ENCODE results near the gene RPL7L1. TPM values are rescaled to one million over a fixed set of nuclear protein-coding genes. Genes with fewer than 3 reads are reported as not detected.

The RPL7L1 gene
- total RNA-seq, 1 donor: 128 TPM

GRCh38 chr6:42907336-42907735 lies 27.9 kb downstream of the RPL7L1 start:
- Histone ChIP-seq H3K4me3 (ENCODE audit: insufficient read depth, low read length) (no peak overlapping the region), H3K4me2 (ENCODE audit: insufficient read depth, low read length) (no peak overlapping the region), H3K4me1 (ENCODE audit: insufficient read depth, low read length) (peaks cover 7% of the 10 kb centered on the region), H4K20me1 (ENCODE audit: insufficient read depth, low read length) (no peaks in the 10 kb centered on the region), H3K27me3 (ENCODE audit: insufficient read depth, low read length) (peaks cover 3% of the 10 kb centered on the region), H3K9me3 (ENCODE audit: low read depth, low read length) (no peaks in the 10 kb centered on the region), H2AFZ (ENCODE audit: low read length) (peak overlapping the region; percentile 76), H3K36me3 (ENCODE audit: insufficient read depth, low read length) (no peaks in the 10 kb centered on the region), H3K79me2 (ENCODE audit: insufficient read depth, low read length) (no peaks in the 10 kb centered on the region), H3K27ac (ENCODE audit: low read depth, low read length) (no peak overlapping the region)
- TF ChIP-seq CTCF (IDR thresholded peaks at IDR 0.05; ENCODE audit: extremely low read depth, low read depth, low read length): no peak
- peak; percentile 78 for DNase-seq (ENCODE audit: insufficient read length, low spot score, missing footprints)

- Histone ChIP-seq H3K36me3 (ENCODE audit: insufficient read depth, low read length) (no peaks in the 10 kb centered on the region), H3K4me1 (ENCODE audit: insufficient read depth, low read length) (peaks cover 7% of the 10 kb centered on the region), H3K4me2 (ENCODE audit: insufficient read depth, low read length) (no peak overlapping the region), H3K4me3 (ENCODE audit: insufficient read depth, low read length) (no peak overlapping the region), H3K27me3 (ENCODE audit: insufficient read depth, low read length) (peaks cover 3% of the 10 kb centered on the region), H3K27ac (ENCODE audit: low read depth, low read length) (no peak overlapping the region), H4K20me1 (ENCODE audit: insufficient read depth, low read length) (no peaks in the 10 kb centered on the region), H3K9me3 (ENCODE audit: low read depth, low read length) (no peaks in the 10 kb centered on the region), H3K79me2 (ENCODE audit: insufficient read depth, low read length) (no peaks in the 10 kb centered on the region), H2AFZ (ENCODE audit: low read length) (no peak overlapping the region)
- DNase-seq (ENCODE audit: insufficient read length, low spot score, missing footprints): no peak
- TF ChIP-seq CTCF (IDR thresholded peaks at IDR 0.05; ENCODE audit: extremely low read depth, low read depth, low read length): no peak
Measured at GRCh38 chr6:42909835-42910234, 30.4 kb downstream of the RPL7L1 start.

- peaks cover 3% of the 10 kb centered on the region for H3K27me3 ChIP-seq (ENCODE audit: insufficient read depth, low read length)
- TF ChIP-seq CTCF (IDR thresholded peaks at IDR 0.05; ENCODE audit: extremely low read depth, low read depth, low read length): no peak
- DNase-seq (ENCODE audit: insufficient read length, low spot score, missing footprints): peak; percentile 78
- peaks cover 7% of the 10 kb centered on the region for H3K4me1 ChIP-seq (ENCODE audit: insufficient read depth, low read length)
- H3K79me2 ChIP-seq (ENCODE audit: insufficient read depth, low read length): no peaks in the 10 kb centered on the region
- H3K4me3 ChIP-seq (ENCODE audit: insufficient read depth, low read length): peak overlapping the region; percentile 63
- H2AFZ ChIP-seq (ENCODE audit: low read length): peak overlapping the region; percentile 90
- H3K27ac ChIP-seq (ENCODE audit: low read depth, low read length): no peak overlapping the region
- H3K36me3 ChIP-seq (ENCODE audit: insufficient read depth, low read length): no peaks in the 10 kb centered on the region
- no peaks in the 10 kb centered on the region for H4K20me1 ChIP-seq (ENCODE audit: insufficient read depth, low read length)
- H3K4me2 ChIP-seq (ENCODE audit: insufficient read depth, low read length): peak overlapping the region; percentile 78
- H3K9me3 ChIP-seq (ENCODE audit: low read depth, low read length): no peaks in the 10 kb centered on the region
Measured at GRCh38 chr6:42911171-42912021, 32.0 kb downstream of the RPL7L1 start.

- no peak overlapping the region for H3K4me2 ChIP-seq (ENCODE audit: insufficient read depth, low read length)
- H3K27ac ChIP-seq (ENCODE audit: low read depth, low read length): no peak overlapping the region
- DNase-seq (ENCODE audit: insufficient read length, low spot score, missing footprints): no peak
- H3K79me2 ChIP-seq (ENCODE audit: insufficient read depth, low read length): no peaks in the 10 kb centered on the region
- no peak overlapping the region for H2AFZ ChIP-seq (ENCODE audit: low read length)
- no peak overlapping the region for H3K4me3 ChIP-seq (ENCODE audit: insufficient read depth, low read length)
- TF ChIP-seq CTCF (IDR thresholded peaks at IDR 0.05; ENCODE audit: extremely low read depth, low read depth, low read length): no peak
- H3K36me3 ChIP-seq (ENCODE audit: insufficient read depth, low read length): no peaks in the 10 kb centered on the region
- peaks cover 7% of the 10 kb centered on the region for H3K4me1 ChIP-seq (ENCODE audit: insufficient read depth, low read length)
- no peaks in the 10 kb centered on the region for H4K20me1 ChIP-seq (ENCODE audit: insufficient read depth, low read length)
- no peaks in the 10 kb centered on the region for H3K9me3 ChIP-seq (ENCODE audit: low read depth, low read length)
- H3K27me3 ChIP-seq (ENCODE audit: insufficient read depth, low read length): no peaks in the 10 kb centered on the region
Measured at GRCh38 chr6:42914546-42914945, 35.1 kb downstream of the RPL7L1 start.

All from osteoblast (primary cell).